NCI-H2196 (cell line): ENCODE data around the gene SLC44A5.

Source experiments
- DNase-seq: peaks from one replicate; lab custom pipeline; 2025; ENCODE audit not compliant: unreplicated experiment; lab: John Stamatoyannopoulos, UW

The SLC44A5 gene

DNA sequence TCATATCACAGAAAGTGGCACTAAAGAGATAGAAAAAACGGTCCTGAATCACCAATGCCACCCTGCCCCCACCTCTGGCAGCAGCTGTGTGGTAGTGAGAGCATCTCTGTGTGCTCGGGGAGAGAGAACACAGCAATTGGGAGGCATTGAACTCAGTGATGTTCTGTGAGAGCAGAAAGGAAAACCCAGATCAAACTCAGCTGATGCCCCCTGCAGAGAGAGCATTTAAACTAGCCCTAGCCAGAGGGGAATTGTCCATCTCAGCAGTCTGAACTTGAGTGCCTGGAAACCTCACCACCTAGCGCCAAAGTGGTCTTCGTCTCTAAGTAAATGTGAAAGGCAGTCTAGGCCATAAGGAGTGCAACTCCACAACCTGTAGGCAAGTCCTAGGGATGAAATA lies 21.3 kb downstream of the SLC44A5 start:
- no peak for DNase-seq

GRCh38 chr1:75588779-75589475 lies 22.0 kb downstream of the SLC44A5 start:
- DNase-seq: no peak

DNA sequence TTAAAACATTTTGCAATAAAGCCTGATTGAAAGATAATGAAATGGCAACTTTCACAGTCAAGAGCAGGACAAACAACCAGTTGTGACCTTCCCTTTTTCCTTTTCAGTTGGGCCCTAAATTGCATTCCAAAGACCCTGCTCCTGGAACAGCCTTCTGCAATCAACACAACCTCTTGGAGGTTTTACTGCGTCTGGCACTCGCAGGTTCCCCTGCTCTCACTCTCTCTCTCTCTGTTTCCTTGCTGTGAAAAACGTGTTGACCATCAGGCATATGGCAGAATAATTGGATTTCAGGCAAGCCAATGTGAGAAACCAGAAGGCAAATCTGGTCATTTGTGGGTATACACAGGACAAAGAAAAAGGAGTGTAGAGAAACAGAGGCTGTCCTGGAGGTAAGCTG lies 23.2 kb downstream of the SLC44A5 start:
- no peak for DNase-seq

GRCh38 chr1:75583282-75583681 lies 27.6 kb downstream of the SLC44A5 start:
- no peak for DNase-seq

DNA sequence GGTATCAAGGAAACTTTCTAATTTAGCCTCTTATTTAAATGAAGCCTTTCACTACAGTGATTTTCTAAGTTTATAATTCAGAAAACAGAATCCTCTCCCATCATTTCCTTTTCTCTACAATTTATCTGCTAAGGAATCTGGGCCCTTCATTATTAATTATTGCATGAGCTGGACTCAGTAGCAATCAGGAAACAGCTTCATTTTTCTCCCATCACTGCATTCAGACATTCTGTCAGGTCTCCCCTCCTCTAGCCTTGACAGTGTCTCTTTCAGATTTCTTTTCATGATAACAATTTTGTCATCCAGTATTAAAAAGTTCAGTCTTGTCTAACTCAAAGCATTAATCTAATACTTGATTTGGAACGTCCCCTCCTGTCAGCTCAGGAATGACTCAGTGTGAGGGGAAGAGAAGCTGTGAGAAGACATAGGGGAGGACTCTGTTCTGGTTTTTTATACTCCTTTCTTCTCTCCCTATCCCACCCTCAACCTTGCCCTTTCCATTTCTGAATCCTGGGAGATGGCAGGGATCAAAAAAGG lies 28.1 kb downstream of the SLC44A5 start:
- DNase-seq: no peak

DNA sequence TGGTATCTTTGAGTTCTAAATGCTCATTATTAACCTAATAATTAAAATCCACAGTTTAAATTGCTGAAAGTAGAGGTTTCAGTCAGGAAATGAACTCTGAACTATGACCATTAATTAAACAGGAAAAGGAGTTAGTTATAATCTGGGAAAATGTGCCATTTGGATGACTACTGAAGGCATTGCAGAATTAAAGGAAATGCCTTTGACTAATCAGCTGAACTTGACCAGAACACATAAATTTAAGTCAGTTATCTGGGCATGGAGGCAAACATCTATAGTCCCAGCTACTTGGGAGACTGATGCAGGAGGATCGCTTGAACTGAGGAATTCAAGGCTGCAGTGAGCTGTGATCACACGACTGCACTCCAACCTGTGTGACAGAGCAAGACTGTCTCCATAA lies 31.9 kb downstream of the SLC44A5 start:
- no peak for DNase-seq

- no peak for DNase-seq
Measured at GRCh38 chr1:75575837-75576236, 35.1 kb downstream of the SLC44A5 start.

- DNase-seq: no peak
Measured at GRCh38 chr1:75567191-75567590, 43.7 kb downstream of the SLC44A5 start.

DNA sequence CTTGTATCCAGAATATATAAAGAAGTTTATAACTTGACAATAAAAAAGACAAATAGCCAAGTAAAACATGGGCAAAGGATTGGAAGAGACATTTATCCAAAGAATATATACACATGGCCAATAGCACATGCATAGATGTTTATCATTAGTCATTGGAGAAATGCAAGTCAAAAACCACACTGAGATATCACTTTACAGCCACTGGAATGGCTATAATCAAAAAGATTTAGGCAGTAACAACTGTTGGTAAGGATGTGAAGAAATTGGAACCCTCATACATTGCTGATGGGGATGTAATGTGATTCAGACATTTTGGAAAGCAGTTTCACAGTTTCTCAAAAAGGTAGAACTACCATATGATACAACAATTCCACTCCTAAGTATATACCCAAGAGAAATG lies 51.1 kb downstream of the SLC44A5 start:
- no peak for DNase-seq

DNA sequence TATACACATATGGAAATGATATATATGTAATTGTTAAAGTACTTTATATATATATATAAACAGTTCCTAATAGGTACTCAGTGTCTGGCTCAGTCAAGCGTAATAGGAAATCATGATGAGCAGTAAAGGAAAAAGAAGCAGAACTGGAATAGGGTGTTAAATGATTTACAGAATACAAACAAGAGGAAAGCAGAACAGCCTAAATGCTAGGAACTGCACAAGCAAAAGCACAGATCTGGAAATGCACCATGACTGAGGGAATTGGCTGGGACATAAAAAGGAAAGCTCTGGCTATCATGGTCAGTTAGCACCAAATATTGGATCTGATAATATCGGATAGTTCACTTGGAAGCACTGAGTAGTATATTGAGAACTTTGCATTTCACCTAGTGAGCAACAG lies 51.8 kb downstream of the SLC44A5 start:
- DNase-seq: no peak

DNA sequence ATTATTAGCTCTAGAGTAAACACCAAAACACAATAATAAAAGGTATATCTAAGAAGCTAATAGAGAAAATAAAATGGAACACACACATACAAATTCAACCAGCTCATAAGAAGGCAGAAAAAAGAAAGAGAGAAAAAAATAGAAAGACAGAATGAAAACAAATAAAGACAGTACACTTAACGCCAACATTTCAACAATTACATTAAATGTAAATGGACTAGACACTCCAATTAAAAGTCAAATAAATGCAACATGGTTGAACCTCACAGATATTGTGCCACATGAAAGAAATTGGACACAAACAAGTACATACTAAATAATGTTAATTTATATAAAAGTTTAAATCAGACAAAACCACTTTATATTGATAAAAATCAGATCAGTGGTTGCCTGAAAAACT lies 56.0 kb downstream of the SLC44A5 start:
- DNase-seq: no peak

GRCh38 chr1:75554181-75554580 lies 56.7 kb downstream of the SLC44A5 start:
- no peak for DNase-seq

DNA sequence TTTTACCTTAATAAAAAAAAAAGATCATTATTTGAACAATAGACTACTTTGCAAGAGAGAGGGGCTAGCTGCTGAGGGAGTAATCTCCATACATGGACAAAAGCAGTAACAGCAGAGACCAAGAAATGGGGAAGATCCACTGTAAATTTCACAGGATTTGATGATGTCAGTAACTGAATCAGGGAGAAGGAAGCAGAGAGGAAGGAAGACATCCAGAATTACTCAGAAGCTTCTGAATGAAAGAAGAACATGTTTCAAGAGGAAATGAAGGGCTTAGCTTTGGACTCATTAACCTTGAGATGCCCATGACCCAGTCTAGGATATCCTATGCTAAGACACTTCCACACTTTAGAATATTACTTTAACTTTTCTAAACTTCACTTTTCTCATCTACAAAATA lies 60.4 kb downstream of the SLC44A5 start:
- DNase-seq: no peak

GRCh38 chr1:75548721-75549480 lies 62.0 kb downstream of the SLC44A5 start:
- no peak for DNase-seq

DNA sequence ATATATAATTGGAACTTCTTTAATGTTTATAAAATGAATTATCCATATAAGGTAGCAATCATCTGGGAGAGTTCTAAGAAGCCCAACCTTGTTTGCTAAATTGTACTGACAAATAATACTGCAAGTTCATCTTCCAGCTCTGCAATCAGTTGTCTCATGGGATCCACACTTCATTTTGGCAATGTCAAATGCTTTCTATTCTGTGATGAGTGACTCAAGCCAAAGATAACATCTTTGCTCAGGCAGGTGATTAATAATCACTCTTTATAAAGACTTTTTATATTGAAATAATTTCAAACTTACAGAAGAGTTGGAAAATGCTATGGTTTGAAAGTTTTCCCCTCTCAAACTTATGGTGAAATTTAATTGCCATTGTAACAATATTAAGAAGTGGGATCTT lies 67.2 kb downstream of the SLC44A5 start:
- no peak for DNase-seq

- no peak for DNase-seq
Measured at GRCh38 chr1:75542818-75543570, 67.9 kb downstream of the SLC44A5 start.

GRCh38 chr1:75539230-75540116 lies 71.4 kb downstream of the SLC44A5 start:
- no peak for DNase-seq

DNA sequence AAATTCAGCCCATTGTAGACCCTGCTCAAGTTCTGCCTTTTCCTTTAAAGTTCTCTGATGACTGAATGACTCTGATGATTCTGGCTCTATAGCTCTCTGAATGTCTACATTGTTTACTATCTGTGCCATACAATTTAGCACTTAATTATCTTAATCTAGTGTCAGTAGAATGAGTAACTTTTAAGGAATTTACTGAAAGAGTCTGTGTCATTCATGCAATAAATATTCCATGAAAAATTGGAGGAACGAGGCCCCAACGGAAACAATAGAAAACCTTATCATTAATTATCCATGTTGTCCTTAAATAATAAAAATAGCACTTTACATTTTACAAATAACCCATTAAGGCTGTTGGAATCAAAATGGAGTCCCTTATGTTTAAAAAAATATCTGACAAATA lies 77.8 kb downstream of the SLC44A5 start:
- DNase-seq: no peak

DNA sequence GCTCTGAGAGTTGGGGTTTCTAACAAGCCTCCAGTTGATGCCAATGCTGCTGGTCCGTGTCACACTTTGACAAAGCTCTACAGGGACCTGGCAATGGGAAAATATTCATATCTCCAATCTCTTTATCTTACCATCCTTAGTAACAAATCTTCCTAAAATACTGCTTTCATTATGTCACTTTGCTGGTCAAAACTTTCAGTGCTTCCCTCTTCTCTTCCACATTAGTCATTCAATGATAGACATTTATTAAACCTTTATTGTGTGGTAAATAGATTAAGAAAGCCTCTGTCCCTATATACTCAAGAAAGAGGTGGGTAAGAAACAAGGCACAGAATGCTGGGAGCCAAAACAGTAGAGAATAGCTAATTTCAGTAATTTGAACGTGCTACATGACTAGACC lies 79.3 kb downstream of the SLC44A5 start:
- DNase-seq: no peak

- no peak for DNase-seq
Measured at GRCh38 chr1:75529488-75529887, 81.4 kb downstream of the SLC44A5 start.

DNA sequence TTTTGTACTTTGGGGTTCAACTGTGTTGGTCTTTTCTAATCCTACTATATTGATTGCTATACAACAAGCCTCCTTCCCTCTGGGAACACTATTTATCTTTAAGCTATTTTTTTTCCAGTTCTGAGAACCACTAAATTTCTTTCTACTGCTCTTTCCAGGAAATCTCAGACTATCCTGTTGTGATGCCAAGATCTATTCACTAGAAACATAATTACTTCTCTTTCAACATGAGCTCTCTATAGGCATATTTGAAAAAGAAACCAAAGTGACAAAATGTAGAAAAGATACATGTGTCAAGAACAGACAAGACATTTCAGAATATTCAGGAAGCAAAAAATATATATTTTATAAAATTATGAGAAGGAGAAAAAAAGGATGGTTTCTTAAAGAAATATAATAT lies 82.9 kb downstream of the SLC44A5 start:
- no peak for DNase-seq
